Lower leg skin (tissue), 3 donors: Measurements from ENCODE around the gene SUMF1.

ENCODE experiments used
- CTCF ChIP-seq, 3 donors: fragments of 450-650 bp; IDR thresholded peaks; one replicate each; pipeline ENCODE4 v1.5.1; 2016; ENCODE audit warnings: antibody characterized with exemption in 3 of 3, mild to moderate bottlenecking in 3 of 3, moderate library complexity in 2 of 3
- POLR2A ChIP-seq, 2 donors: fragments of 450-650 bp; IDR thresholded peaks; one replicate each; pipeline ENCODE4 v1.6.1; 2016 to 2017; ENCODE audit warnings: antibody characterized with exemption in 2 of 2, mild to moderate bottlenecking in 1 of 2, moderate library complexity in 1 of 2

GRCh38 chr3:4321732-4322131 lies 145.3 kb downstream of the SUMF1 start:
- TF ChIP-seq POLR2A (IDR thresholded peaks at IDR 0.05), result no peak
- TF ChIP-seq CTCF (IDR thresholded peaks at IDR 0.05), result no peak
